GM18511 (cell line): ENCODE measurements around the gene PTPRM.
"Not testable (repeated sequence)": the region's sequence is repeated elsewhere in the genome, so short reads cannot be mapped to it uniquely, and the experiment has no call there.

Source experiments
- ATAC-seq: cut with Tn5 transposase; IDR thresholded peaks from one replicate; pipeline ENCODE4 v1.9.1; 2021; ENCODE audit warnings: mild to moderate bottlenecking, moderate library complexity; ENCODE audit not compliant: unreplicated experiment

Gene PTPRM

GRCh38 chr18:8036551-8036950, 469.4 kb downstream of the PTPRM start:
- no peak for ATAC-seq

GRCh38 chr18:8037296-8037695, 470.2 kb downstream of the PTPRM start:
- ATAC-seq = no peak

GRCh38 chr18:8040021-8040420, 472.9 kb downstream of the PTPRM start:
- no peak for ATAC-seq

GRCh38 chr18:8041526-8042111, 474.5 kb downstream of the PTPRM start:
- no peak for ATAC-seq

GRCh38 chr18:8044004-8044403, 476.9 kb downstream of the PTPRM start:
- no peak for ATAC-seq

- ATAC-seq = no peak
Observed at GRCh38 chr18:8045160-8045883, 478.2 kb downstream of the PTPRM start.

GRCh38 chr18:8045884-8046281, 478.8 kb downstream of the PTPRM start:
- ATAC-seq = no peak

GRCh38 chr18:8046441-8046840, 479.3 kb downstream of the PTPRM start:
- no peak for ATAC-seq

GRCh38 chr18:8049147-8049546, 482.0 kb downstream of the PTPRM start:
- ATAC-seq = no peak

GRCh38 chr18:8050616-8051329, 483.7 kb downstream of the PTPRM start:
- ATAC-seq = no peak

GRCh38 chr18:8051453-8051852, 484.3 kb downstream of the PTPRM start:
- no peak for ATAC-seq

GRCh38 chr18:8052237-8052701, 485.2 kb downstream of the PTPRM start:
- ATAC-seq = no peak

GRCh38 chr18:8056723-8057122, 489.6 kb downstream of the PTPRM start:
- ATAC-seq = no peak

GRCh38 chr18:8063152-8063551, 496.0 kb downstream of the PTPRM start:
- not testable (repeated sequence) for ATAC-seq

- no peak for ATAC-seq
Observed at GRCh38 chr18:8063733-8064132, 496.6 kb downstream of the PTPRM start.

- no peak for ATAC-seq
Observed at GRCh38 chr18:8065284-8065683, 498.2 kb downstream of the PTPRM start.

GRCh38 chr18:8065773-8066172, 498.7 kb downstream of the PTPRM start:
- ATAC-seq = no peak

- no peak for ATAC-seq
Observed at GRCh38 chr18:8069708-8070107, 502.6 kb downstream of the PTPRM start.

- ATAC-seq = no peak
Observed at GRCh38 chr18:8073167-8073566, 506.1 kb downstream of the PTPRM start.

GRCh38 chr18:8080092-8080491, 513.0 kb downstream of the PTPRM start:
- no peak for ATAC-seq

- ATAC-seq = no peak
Observed at GRCh38 chr18:8081267-8081666, 514.2 kb downstream of the PTPRM start.
